ENCODE data around the gene FBXL7.

DNA sequence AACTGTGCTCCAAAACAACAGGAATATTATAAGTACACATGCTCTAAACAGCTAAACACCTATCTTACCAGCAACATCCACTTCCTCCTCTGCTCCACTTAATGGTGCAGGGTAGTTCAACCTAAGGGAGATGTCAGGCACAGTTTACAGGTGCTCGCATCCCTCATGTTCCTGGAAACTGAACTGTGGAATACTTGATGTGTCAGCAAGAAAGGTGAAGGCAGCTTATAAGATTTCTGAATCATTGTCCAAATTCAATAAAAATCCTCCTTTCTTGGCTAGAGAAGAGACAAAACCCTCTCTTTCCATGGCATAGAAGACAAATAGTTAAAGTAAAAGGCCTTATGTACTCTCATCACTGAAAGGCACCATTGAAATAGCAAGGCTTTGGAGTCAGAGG, 272.2 kb downstream of the FBXL7 start:
- TF ChIP-seq, protein P1, sequence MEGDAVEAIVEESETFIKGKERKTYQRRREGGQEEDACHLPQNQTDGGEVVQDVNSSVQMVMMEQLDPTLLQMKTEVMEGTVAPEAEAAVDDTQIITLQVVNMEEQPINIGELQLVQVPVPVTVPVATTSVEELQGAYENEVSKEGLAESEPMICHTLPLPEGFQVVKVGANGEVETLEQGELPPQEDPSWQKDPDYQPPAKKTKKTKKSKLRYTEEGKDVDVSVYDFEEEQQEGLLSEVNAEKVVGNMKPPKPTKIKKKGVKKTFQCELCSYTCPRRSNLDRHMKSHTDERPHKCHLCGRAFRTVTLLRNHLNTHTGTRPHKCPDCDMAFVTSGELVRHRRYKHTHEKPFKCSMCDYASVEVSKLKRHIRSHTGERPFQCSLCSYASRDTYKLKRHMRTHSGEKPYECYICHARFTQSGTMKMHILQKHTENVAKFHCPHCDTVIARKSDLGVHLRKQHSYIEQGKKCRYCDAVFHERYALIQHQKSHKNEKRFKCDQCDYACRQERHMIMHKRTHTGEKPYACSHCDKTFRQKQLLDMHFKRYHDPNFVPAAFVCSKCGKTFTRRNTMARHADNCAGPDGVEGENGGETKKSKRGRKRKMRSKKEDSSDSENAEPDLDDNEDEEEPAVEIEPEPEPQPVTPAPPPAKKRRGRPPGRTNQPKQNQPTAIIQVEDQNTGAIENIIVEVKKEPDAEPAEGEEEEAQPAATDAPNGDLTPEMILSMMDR (IDR thresholded peaks at IDR 0.05; ENCODE audit: control extremely low read depth in 1 of 3, insufficient read depth in 1 of 3, low read depth in 1 of 3, low read length in 3 of 3) = no peak
- no peak for TF ChIP-seq POLR2A (IDR thresholded peaks at IDR 0.05; ENCODE audit: control extremely low read depth in 1 of 2, low read depth in 2 of 2, low read length in 2 of 2)
- no peak for TF ChIP-seq EGR1 (IDR thresholded peaks at IDR 0.05; ENCODE audit: borderline replicate concordance, low read depth, low read length)
- no peak for TF ChIP-seq POLR2AphosphoS5 (IDR thresholded peaks at IDR 0.05; ENCODE audit: low read depth, low read length)
- TF ChIP-seq, protein P2, sequence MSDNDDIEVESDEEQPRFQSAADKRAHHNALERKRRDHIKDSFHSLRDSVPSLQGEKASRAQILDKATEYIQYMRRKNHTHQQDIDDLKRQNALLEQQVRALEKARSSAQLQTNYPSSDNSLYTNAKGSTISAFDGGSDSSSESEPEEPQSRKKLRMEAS (IDR thresholded peaks at IDR 0.05) = no peak
- TF ChIP-seq ATF3 (IDR thresholded peaks at IDR 0.05; ENCODE audit: insufficient read depth, low read depth, low read length) = no peak
- no peak for TF ChIP-seq EP300 (IDR thresholded peaks at IDR 0.05; ENCODE audit: borderline replicate concordance in 1 of 2, low read depth in 2 of 2, low read length in 2 of 2)

All from H1 (cell line).